ENCODE results near the gene INO80C. TPM values are rescaled to one million over a fixed set of nuclear protein-coding genes. Genes with fewer than 3 reads are reported as not detected.

Gene INO80C
- total and polyA plus RNA-seq, 2 of the 4 experiments (the other 2 are of a cell fraction) = 5.6 to 17.1 TPM

DNA sequence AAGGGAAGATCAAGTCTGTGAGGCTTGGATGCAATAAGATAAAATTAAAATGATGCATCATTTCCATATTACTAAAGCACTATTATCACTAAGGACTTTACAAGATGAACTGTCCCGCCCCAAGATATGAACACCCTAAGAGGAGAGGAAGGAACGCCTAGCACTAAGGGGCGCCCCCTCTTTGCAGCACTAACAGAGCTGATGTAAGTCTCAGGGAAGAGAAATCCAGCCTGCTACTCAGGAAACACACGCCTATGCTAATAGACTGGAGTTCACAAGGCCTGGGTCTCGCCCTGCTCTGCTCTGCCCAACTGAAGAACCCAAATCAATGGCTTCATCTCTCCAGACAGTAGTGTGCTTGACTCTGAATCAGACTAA, 6.1 kb downstream of the INO80C start:
- intact Hi-C loops (cut with micrococcal nuclease) (loop anchor here (10.0 kb wide), 1 partner anchor 83 kb away; no protein-coding TSS in a partner anchor), in situ Hi-C loops (cut with MboI; ENCODE audit: low sequenced_read_pairs) (no loop called here), dilution Hi-C loops (cut with HindIII; ENCODE audit: low sequenced_read_pairs, unreplicated experiment) (no loop called here)
- WGBS, 2 experiments (ENCODE audit: extremely low coverage in 2 of 2, insufficient read length in 1 of 2) = no CpG with 5 or more reads among the region's 5 CpGs
- Histone ChIP-seq H3K4me1 (ENCODE audit: control insufficient read depth, insufficient read depth, low read length) (peaks cover 3% of the 10 kb centered on the region; the same call in 1 of the 2 replicates), H2AK5ac (ENCODE audit: low read depth, low read length) (no peak overlapping the region), H3K14ac (replicated peaks; ENCODE audit: low read depth, low read length) (no peak overlapping the region), H4K5ac (ENCODE audit: low read depth, low read length) (no peak overlapping the region), H3K18ac (ENCODE audit: low read depth, low read length) (no peak overlapping the region), H4K91ac (ENCODE audit: insufficient read depth, low read depth, low read length) (no peak overlapping the region), H3K79me1 (ENCODE audit: low read depth in 1 of 2, low read length in 2 of 2) (peaks cover 14 to 15% of the 10 kb centered on the region in 2 experiments; a peak in 3 of 4 replicates), H4K20me1 (ENCODE audit: insufficient read depth, low read length) (no peaks in the 10 kb centered on the region), H2BK15ac (ENCODE audit: low read depth, low read length) (no peak overlapping the region), H3K4me3 (ENCODE audit: insufficient read depth, low read depth, low read length) (no peak overlapping the region), H2AK9ac (replicated peaks; ENCODE audit: low read depth, low read length, poor library complexity) (no peak overlapping the region), H3K9ac (ENCODE audit: low read depth, low read length) (no peak overlapping the region), H3K23ac (ENCODE audit: low read depth, low read length) (no peak overlapping the region), H3K9me1 (ENCODE audit: insufficient read depth, low read length) (peaks cover 5% of the 10 kb centered on the region), H3K4ac (ENCODE audit: low read depth, low read length) (no peak overlapping the region), H3K56ac (ENCODE audit: extremely low read depth, insufficient read depth, low read length) (no peak overlapping the region), H4K8ac (ENCODE audit: low read depth in 2 of 2, low read length in 2 of 2) (no peak overlapping the region), H2BK20ac (ENCODE audit: low read depth, low read length) (no peak overlapping the region), H2AFZ (replicated peaks; ENCODE audit: low read length, poor library complexity) (no peak overlapping the region), H3K27ac (ENCODE audit: insufficient read depth, low read length) (no peak overlapping the region), H2BK120ac (ENCODE audit: low read depth, low read length) (no peak overlapping the region), H3K36me3 (ENCODE audit: control insufficient read depth, insufficient read depth, low read length) (no peaks in the 10 kb centered on the region), H3K9me3 (ENCODE audit: control insufficient read depth, insufficient read depth, low read length) (no peaks in the 10 kb centered on the region), H3K4me2 (ENCODE audit: low read depth, low read length) (no peak overlapping the region), H2BK5ac (ENCODE audit: low read depth, low read length, poor library complexity, severe bottlenecking) (no peak overlapping the region), H3K27me3 (ENCODE audit: control insufficient read depth, insufficient read depth, low read length) (no peaks in the 10 kb centered on the region)
- TF ChIP-seq MXI1 (IDR thresholded peaks at IDR 0.05; ENCODE audit: borderline replicate concordance, low read depth, low read length) = no peak
- no peak for TF ChIP-seq CHD1 (IDR thresholded peaks at IDR 0.05; ENCODE audit: low read depth, low read length)
- TF ChIP-seq, protein P1, sequence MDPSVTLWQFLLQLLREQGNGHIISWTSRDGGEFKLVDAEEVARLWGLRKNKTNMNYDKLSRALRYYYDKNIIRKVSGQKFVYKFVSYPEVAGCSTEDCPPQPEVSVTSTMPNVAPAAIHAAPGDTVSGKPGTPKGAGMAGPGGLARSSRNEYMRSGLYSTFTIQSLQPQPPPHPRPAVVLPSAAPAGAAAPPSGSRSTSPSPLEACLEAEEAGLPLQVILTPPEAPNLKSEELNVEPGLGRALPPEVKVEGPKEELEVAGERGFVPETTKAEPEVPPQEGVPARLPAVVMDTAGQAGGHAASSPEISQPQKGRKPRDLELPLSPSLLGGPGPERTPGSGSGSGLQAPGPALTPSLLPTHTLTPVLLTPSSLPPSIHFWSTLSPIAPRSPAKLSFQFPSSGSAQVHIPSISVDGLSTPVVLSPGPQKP (IDR thresholded peaks at IDR 0.05; ENCODE audit: borderline replicate concordance, low read depth, low read length) = no peak
- TF ChIP-seq MAFK (IDR thresholded peaks at IDR 0.05; ENCODE audit: low read depth, low read length) = no peak
- TF ChIP-seq SMC3 (IDR thresholded peaks at IDR 0.05; ENCODE audit: low read depth, low read length) = no peak
- no peak for TF ChIP-seq POLR2A (IDR thresholded peaks at IDR 0.05; ENCODE audit: low read depth, low read length)
- no peak for TF ChIP-seq RFX5 (IDR thresholded peaks at IDR 0.05; ENCODE audit: low read depth, low read length)
- no TSS peak for BruUV-seq (replicated peaks)
- ChIA-PET POLR2A (ENCODE audit: unreplicated experiment) (no interaction called here), CTCF (no interaction called here)
- no peak for DNase-seq
- no peak for ATAC-seq (ENCODE audit: low read depth)

All from IMR-90 (cell line).